Activated naive CD4-positive, alpha-beta T cell treated with Interleukin-2 at 50 U/mL for 16 hours (primary cell): ENCODE results near the gene PTPRN2.
"Not testable (repeated sequence)": the region's sequence is repeated elsewhere in the genome, so short reads cannot be mapped to it uniquely, and the experiment has no call there.

Source experiments
- DNase-seq: peaks from one replicate; pipeline ENCODE4 v3.0.0-alpha.2; 2020

PTPRN2 gene

DNA sequence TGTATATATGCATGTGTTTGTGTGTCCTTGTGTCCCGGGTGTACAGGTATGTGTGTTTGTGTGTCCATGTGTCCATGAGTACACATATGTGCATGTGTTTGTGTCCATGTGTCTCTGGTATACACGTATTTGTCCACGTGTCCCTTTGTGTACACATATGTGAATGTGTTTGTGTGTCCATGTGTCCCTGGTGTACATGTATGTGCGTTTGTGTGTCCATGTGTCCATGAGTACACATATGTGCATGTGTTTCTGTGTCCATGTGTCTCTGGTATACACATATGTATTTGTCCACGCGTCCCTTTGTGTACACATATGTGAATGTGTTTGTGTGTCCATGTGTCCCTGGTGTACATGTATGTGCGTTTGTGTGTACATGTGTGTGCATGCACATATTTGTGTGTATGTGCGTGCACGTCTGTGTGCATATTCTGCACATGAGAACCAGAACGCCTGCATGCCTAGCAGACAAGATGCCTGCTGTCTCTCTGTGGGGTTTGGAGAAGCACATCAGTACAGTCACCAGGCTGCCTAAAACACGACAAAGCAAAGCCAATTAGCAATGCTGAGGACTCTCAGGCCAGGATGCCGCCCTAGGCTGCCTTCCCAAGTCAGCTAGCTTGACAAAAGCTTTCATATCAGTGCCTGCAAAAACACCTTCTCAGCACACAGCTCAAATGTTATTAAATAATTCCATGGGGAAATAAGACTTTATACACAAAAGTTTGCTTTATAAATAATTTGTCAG lies 327.8 kb downstream of the PTPRN2 start:
- DNase-seq = no peak

DNA sequence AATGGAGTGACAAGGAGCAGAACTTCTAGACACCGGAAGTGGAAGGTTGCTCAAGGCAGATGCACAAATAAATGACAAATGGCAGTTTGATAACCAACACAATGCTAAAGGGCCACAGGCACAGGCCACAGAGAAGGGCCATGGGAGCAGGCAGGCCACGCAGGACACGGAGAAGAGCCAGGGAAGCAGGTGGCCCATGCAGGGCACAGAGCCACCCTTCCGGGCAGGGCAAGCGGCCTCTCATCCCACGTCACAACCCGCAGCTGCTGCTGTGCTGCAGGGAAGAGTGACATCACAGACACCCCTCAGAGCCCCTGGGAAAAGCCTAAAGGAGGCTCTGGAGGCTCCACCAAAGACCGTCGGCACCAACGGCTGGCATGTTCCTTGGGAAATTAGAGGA lies 328.5 kb downstream of the PTPRN2 start:
- DNase-seq = no peak

DNA sequence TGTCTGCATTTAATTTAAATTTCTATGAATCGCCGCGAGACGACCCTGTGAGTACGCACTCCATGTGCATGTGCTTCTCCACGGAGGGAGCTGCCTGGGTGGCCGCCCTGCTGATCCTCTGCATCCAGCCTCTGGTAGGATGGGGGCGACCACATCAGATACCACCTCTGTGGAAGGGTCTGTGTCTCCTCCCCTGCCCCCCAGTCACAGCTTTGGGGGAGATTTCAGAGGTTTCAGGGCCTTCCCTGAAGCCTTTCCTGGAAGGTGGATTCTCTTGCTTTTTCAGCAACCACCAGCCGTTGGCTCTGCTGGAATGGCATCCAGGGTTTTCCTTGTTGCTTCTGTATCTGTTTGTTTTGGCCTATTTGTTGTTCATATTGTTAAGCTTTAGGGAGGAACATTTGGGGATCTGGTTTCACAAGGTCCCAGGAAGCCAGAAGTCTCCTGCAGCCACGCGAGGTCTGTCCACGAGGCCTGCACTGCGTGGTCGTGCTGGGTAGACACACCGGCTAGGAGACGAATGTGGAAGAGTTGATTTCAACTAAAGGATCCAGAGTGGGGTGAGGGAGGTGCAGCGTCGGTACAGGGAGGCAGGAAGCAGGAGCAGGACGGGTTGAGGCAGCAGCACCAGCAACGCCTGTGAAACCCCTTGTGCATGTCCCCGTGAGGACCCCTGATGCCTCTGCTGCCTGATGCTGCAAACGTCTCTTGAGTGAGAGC lies 329.1 kb downstream of the PTPRN2 start:
- no peak for DNase-seq

DNA sequence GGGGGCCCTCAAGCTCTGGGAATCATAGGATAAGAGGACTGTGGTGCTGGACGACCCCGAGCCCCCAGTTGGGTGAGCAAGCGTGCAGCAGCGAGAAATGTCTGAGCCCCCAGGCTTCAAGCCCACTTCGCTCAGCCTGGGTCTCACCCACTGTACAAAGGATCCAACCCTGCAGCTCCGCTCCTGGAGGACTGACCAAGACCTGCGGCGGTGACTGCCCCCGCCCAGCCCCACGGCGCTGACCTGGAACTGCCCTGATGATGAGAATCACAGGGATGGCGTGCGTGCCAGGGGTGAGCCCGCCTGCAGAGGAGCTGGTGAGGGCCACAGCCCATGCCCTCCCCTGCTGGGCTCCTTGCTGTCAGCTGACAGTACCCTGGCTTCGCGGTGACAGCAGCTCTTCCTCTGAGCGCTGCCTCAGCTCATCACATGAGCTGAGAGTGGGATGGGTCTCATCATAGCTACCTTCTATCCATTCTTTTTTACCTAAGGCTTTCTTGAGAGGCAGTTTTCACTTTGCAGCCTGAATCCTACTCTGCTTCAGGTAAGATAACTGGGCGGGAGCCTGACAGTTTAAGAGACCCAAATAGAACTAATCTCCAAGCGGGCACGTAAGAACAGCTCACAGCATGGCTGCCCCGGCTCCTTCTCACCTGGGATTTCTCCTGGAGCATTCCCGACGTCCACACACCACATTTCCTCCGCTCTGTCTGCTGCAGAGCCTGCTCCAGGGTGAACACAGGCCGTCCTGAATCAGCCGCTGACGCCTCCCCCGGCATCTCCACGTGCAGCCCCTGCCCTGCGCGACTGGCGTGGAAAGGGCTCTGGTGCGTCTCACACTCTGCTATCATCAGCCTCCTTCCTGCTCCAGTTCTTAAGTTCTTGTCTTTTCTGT lies 329.9 kb downstream of the PTPRN2 start:
- no peak for DNase-seq

DNA sequence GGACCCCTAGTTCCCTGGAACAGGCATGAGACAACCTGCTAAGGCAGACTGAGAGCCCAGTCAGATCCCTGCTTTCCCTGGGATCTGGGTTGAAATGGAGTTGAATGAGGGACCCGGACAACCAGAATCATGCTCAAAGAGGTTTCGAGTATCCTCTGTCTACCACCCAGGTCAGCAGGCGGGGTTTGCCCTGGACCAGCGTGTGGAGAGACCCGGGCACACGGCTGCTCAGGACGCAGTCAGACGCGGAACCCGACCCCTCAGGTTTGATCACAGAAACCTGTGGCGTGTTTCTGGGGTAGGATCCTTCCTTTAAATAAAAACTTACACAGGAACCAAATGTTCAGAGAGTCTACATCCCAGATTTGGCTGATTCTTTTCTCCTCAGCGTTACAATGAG lies 330.6 kb downstream of the PTPRN2 start:
- no peak for DNase-seq

DNA sequence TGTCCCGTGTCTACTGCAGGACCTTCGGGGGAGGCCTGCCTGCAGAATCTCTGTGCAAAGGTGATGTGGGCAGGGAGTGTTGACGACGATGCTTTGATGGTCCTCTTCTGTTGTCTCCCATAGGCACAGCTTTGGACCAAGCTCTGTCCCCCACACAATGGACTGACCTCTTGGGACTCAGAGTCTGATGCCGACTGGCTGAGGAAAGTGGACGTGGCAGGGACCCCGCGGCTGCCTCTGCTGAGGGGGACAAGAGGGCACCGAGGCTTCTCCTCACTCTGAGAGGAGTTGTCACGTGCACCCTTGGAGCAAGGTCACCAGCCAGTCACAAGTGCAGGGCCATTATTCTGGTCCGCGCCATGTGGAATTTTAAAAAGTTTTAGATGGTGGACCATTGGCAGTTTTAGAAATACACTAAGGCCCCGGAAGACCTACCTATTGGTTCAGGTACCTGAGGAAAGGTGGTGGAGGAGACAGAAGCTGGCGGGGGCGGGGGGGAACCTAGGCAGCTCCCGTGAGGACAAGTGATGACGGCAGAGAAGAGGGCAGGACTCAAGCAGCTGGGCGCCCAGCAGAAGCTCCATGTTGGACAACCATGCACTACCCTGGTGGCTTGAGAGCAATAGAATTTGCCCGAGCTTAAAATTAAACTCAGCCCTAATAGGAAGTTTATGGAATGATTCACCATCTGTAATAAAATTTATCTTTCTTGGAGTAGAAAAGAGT lies 331.4 kb downstream of the PTPRN2 start:
- no peak for DNase-seq

DNA sequence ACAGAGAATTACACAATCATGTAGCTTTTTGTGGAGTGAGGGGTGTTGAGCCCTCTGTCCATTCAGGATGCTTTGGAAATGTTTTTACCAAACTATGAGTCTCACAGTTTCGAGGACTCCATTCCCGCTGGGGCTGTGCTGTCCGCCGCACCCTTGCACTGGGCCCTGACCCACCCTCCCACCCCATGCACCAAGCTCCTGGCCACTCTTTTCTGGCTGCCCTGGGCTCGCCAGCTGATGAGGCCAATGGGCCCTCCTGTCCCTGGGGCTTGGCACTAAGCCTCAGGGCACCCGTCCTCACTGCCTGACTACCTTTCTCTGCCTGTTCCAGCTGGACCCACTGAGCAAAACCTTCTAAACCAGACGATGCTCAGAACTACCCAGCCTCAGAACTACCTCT lies 332.1 kb downstream of the PTPRN2 start:
- DNase-seq = no peak

DNA sequence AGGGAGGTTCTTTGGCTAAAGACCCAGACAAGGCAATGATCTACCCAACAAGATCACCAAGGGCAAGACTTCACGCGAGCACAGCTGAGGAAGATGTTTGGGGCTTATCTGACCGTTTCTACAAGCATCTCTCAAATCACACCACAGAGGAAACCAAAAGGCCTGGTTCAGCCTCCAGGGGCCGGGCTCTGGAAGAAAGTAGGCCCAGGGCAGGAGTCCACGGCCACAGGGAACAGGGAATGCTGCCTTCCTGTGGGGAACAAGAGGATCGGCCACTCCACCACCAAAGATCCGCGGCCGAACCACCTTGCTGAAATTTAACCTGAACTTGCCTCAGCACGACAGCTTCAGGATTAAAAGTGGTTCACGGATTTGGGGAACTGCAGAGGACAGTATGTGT lies 332.5 kb downstream of the PTPRN2 start:
- DNase-seq = no peak

DNA sequence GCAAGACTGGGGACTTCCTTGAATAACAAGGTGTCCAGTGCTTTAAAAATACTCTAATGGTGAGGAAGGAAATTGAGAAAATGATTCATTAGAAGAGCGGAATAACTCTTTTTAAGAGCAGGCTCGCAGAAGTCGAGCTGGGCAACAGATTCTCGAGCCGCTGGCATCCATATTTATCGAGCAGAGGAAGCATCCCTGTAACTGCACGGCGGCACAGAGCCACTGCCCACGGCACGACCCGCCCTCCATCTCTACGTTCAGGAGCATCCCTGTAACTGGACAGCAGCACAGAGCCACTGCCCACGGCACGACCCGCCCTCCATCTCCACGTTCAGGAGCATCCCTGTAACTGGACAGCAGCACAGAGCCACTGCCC lies 334.0 kb downstream of the PTPRN2 start:
- DNase-seq = not testable (repeated sequence)

DNA sequence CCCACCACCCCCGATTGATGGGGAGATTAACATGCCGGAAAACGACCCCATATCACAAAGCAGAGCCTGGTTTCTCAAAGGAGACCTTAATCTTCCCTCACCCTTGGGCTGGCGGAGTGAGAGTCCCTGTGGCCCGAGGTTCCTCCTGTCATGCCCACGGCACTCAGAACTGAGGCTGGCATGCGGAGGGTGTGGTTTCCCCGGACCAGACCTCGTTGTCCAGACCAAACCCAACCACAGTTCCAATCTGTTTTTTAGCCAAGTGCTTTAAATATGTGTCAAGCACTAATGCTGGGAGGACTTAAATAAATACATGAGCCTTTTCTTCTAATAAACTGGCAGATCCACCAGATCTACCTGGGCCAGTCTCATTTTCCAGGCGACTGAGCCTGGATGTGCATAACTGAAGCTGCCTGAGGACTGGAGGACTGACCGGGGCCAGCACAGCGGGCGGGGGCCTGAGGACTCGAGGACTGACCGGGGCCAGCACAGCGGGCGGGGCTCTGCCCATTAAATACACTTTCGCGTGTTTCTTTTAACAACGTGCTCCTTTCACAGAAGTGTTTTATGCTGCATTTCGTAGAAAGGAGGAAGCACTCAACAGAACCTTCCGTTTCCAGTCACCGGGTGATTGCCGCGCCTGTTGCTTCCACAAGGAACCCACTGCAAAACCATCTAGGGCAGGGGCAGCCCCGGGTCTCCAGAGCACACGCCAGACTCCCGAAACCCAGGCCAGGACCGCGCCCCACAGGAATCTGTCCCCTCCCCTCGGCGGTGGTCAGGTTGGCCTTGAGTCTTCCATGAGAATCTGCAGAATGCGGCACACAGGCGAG lies 334.6 kb downstream of the PTPRN2 start:
- DNase-seq = no peak

DNA sequence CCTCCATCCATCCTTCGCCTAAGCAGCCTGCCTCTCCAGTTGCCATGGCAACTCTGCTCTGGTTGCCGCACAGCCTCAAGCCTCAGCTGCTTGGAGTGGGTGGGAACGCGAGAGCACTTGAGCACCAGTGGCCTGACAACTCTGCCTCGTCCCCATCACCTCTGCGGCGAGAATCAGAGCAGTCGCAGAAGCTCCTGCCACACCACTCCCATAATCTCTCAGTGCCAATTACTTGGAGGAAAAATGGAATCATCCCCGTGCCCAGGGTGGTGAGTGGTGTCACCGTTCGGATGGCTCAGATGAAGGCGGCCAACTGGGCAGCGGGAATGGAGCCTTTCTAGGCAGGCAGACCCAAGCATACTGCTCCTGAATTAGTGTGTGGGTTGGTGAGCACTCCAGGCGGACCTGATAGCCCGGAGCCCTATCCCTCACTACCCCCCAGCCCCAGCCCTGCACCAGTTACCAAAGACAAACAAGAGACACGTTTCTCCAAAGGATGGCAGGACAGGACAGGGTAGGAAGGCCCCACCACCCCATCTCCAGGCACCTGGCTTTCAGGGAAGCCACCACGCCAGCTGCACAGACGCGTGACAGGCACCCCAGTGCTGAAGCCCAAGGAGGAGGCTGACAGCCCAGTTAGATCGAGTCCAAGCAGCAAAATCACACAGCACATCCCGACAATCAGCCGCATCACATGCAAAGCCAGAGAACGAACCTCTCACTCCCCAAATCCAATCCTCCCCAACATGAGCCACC lies 335.4 kb downstream of the PTPRN2 start:
- DNase-seq = no peak

DNA sequence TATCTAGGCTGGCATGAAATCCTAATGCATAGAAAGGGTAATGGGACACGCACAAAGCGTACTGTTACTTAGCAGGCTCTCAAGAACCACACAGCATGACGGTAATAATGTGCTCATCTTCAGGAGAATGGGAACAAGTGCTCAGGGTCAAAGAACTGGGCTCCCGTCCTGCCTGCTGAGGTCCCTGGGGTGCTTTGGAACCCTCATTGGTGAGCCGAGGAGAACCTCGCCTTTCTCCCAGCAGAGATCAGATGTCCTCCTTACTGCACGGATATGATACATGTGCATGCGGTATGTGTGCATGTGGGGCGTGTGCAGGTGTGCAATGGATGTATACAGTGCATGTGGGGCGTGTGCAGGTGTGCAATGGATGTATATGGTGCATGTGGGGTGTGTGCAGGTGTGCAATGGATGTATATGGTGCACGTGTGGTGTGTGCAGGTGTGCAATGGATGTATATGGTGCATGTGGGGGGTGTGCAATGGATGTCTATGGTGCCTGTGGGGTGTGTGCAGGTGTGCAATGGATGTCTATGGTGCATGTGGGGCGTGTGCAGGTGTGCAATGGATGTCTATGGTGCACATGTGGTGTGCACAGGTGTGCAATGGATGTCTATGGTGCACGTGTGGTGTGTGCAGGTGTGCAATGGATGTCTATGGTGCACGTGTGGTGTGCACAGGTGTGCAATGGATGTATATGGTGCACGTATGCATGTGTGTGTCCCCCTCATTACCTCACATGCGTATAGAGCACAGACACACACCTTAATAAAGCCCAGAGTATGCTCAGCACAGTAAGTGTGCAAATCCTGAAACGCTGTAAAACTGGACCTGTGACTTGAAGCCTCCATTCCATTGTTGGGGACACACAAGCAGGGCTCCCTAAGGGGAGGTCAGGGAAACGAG lies 336.3 kb downstream of the PTPRN2 start:
- DNase-seq = no peak

DNA sequence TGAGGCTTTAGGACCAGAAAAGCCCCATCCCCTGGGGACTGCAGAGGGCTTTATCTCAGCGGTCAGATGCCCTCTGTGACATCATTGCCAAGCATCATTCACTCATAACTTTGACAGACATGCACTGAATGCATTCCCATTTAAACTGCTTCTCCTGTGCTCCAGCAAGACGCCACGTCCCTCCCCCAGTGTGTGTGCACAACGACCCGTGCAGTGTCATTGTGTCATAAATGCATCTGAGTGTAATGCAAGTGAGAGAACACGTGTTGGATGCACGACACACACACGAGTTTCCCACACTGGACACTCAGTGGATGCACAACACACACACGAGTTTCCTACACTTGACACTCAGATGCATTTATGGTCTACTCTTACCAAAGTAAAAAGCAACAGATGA lies 337.9 kb downstream of the PTPRN2 start:
- no peak for DNase-seq

DNA sequence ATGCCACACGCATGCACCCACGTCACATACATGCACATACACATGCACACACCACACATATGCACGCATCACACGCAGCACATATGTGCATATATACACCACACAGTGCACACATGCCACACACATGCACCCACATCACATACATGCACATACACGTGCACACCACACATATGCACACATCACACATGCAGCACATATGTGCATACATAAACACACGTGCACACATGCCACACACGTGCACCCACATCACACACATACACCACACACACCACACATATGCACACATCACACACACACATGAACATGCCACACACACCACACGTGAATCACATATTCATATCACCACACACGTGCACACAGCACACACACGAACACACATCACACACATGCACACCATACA lies 338.8 kb downstream of the PTPRN2 start:
- DNase-seq = no peak

DNA sequence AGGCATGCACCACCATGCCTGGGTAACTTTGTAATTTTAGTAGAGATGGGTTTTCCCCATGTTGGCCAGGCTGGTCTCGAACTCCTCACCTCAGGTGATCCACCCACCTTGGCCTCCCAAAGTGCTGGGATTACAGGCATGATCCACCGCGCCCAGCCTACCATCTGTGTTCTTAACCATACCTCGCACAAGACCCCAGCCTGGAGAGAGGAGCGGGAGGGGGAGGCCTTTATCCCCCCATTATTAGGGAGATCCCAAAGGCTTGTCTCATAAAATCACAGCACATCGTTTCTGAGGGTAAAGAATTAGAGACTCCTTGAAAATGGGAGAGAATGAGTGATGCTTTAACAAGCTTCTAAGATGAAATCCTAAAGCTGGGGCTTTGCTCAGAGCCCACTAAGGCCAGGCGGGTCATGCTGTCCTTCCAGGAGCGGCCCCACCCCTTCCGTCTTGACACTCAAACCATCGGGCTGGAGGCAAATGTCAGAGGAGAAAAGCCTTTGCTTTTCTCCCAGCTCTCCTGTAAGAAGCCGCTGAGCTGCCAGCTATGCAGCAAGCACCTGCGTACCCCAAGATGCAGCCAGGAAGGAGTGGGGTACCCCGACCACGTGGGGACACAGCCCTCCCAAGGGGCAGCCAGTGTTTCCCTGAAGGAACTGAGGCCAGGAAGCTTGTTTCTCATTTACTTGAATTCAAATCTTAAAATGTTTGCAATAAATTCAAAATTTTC lies 339.7 kb downstream of the PTPRN2 start:
- no peak for DNase-seq

DNA sequence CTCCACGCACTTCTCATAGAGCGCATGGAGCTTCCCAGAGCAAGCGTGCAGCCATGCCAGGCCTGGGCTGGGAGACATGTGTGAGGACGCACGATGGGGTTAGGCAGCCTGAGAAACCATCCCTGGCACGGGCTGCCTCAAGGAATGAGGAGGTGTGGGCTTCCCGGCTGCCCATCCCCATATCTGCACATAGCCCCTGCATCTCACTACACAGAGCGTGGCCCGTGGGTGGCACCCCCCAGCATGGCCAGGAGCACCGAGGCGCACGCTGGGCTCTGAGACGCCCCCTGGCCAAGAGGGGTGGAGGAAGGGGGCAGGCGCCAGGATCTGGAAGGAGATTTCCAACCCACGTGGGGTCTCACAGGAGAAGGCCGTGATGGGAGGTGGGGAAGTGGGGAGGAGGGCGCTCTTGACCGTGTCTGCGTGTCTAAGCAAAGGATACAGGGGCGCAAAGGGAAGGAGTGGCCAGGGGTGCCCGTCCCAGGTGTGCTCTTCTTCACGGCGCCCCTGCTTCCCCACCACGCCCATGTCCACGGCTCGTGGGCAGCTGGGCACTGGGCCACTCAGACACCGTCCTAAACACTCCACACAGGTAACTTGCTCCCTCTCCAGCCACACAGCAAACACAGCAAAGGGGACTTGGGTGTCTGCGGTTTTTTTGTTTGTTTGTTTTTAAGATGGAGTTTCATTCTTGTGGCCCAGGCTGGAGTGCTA lies 340.5 kb downstream of the PTPRN2 start:
- no peak for DNase-seq

DNA sequence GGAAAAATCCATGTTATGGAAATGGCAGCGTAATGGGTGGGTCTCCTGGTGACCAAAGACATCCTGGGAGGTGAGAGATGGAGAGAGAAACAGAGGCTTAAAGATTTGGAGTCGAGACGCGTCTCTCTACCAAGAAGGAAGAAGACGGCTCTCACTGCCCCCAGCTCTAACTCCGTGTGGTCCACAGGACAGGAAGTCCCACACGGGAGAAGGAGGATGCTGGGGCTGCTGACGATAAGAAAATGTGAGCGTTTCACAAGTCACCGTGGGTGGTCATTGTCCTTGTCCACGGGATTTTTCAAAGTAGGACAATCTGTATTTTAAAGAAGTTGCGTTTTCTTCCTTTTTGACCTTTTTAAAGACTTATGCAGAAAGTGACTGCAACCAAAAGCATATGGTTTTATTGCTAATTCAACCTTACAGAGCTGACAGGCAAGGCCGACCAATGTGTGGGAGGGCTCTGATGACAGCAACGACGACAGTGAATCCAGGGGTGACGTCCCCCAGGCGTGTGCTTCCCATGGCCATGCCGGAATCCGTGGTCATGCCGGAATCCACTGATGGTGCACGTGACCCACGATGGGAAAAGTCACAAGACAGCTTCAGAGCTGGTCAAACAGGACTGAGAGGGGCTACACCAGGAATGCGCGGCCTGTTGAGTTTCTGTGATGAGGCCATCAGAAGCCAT lies 341.2 kb downstream of the PTPRN2 start:
- DNase-seq = no peak

DNA sequence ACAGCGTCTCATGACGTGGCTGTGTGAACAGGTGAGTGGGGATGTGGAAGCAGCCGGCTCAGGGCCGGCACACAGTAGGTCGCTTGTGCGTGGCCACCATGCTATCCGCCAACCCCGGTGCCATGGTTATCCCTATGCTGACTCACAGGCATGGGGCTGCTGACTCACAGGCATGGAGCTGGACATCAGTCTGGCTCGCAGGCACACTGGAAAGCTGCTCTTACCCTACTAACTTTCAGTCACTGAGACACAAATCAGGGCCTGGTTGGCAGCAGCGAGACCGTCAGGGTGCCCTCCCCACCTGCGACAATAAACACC lies 341.9 kb downstream of the PTPRN2 start:
- no peak for DNase-seq
